GM18517 (cell line): ENCODE measurements around the gene RNH1.

ENCODE experiments used
- ATAC-seq: cut with Tn5 transposase; IDR thresholded peaks from one replicate; pipeline ENCODE4 v1.9.1; 2021; ENCODE audit warnings: mild to moderate bottlenecking, moderate library complexity; ENCODE audit not compliant: unreplicated experiment

Gene RNH1

DNA sequence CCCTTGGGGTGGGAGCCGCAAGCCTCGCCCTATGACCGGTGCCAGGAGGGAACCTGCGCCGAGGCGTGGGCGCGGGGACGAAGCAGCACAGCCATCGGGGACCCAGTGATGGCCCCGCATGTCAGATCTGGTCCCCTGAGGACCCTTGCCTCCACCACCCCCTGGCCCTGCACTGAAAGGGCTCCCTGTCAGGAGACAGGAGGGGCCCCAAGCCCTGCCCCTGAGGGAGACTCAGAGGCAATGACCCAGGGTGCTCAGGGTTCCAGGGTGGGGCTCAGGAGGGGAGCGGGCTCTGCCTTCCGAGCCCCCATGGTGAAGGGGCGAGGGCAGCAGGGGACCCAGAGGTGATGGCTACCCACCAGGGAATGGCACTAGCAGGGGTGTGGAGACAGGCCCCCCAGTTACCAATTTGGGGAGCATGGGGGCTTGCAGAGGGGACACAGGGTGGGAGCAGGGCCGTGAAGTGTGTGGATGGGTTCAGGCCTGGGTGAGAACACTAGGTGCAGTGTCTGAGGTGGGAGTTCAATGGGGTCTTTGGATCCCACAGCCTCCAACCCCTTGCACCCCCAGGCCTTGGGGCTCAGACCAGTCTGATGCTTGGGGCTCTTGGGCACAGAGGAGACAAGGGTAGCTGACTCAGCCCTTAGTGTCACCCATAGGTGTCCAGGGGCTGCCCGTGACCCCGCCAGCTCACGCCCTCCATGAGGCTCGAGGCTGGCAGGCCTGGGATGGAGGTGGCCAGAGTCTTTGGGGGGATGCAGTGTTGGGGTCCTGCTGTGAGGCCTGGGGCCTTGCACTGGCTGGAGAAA lies 30.8 kb upstream of the RNH1 start:
- no peak for ATAC-seq

DNA sequence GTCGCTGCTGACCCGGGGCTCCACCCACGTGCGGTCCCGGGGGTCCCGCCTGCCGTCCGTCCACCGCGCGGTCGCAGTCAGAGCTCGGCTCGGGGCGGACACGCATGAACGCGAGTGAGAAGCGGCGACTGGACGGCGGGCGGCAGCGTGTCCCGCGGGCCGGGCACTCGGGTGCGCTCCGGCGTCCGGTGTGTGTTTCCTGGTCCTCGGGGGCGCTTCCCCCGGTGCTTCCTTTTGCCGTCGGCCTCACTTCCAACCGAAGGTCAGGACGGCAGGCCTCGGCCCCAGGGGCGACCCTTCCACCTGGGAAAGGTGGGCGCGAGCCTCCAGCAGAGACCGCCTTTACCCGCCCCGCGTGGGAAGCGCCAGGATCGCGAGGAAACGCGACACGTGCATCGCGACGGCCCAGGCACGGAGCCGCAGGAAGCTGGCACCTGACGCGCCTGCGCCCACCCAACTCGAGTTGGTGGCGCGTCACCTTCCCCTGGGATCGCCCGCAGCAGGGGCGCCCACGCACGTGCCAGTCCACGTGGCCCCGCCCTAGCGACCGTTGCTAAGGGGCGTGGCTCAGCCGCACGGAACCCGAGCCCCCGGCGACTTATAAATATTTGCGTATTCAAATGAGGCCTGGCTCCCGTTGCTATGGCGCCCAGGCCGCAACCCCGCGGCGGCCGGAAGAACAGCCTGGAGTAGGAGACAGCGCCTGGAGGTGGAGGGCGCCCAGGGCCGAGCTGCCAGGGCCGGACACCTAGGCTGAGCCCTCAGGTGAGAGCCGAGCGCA lies 30.0 kb upstream of the RNH1 start, which contains the start of gene LRRC56:
Gene LRRC56, plus strand, starts transcription at position 687 of the 781 bp plus-strand sequence. CDS start 3,158 bp downstream, outside the sequence.
- peak; percentile 58 for ATAC-seq

DNA sequence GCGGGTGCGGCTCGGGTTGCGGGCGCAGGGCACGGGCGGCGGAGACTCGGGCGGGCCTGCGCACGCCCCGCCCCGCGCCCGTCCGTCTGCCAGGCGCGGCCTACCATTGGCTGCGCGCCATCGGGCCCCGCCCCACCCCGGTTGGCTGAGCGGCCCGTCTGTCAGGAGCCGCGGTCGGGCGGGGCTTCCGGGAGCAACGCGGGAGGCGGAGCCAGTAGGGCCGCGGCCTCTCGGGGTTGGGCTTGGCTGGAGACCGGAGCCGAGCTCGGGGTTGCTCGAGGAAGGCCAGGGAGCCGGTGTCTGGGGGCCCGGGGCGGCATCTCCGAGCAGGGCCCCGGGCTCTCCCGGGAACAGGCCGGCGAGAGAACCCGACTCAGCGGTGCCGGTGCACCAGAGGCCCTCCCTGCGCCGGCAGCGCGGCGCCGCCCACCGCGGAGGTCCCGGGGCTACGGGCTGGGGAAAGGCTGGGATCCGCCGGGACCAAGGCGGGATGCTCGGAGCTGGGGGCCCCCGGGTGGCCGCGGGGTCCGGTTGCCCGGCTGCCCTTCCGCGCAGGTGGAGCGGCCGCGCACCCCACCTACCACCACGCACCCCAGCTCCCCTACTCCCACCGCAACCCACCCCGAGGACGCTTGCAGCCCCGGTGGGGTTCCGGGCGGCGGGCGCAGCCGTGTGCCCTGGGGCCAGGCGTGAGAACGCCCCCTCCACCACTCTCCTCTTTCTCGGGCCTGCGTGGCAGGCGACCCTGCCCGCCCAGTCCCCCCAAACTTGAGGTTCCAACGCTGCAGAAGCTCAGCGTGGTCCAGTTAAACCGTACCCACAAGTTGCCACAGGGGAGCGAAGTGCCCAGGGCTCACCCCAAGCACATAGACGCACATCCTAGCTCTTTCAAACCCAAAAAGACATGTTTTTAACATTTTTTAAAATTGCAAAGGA lies 28.7 kb upstream of the RNH1 start, which contains the start of gene HRAS:
Gene HRAS, minus strand, starts transcription at position 58 of the 936 bp plus-strand sequence.
- ATAC-seq: peak; percentile 53

DNA sequence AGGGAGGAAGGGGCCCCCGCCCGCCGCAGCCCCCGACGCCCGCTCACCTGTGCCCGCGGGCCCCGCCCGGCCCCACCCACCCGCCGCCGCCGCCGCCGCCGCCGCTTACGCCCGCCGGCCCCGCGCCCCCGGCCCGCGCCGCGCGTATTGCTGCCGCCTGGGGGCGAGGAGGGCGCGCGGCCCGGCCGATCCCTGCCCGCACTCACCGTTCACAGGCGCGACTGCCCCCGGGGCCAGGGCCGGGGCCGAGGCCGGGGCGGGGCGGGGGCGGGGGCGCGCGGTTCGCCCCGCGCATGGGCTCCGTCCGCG lies 28.1 kb upstream of the RNH1 start:
- ATAC-seq: peak; percentile 1

DNA sequence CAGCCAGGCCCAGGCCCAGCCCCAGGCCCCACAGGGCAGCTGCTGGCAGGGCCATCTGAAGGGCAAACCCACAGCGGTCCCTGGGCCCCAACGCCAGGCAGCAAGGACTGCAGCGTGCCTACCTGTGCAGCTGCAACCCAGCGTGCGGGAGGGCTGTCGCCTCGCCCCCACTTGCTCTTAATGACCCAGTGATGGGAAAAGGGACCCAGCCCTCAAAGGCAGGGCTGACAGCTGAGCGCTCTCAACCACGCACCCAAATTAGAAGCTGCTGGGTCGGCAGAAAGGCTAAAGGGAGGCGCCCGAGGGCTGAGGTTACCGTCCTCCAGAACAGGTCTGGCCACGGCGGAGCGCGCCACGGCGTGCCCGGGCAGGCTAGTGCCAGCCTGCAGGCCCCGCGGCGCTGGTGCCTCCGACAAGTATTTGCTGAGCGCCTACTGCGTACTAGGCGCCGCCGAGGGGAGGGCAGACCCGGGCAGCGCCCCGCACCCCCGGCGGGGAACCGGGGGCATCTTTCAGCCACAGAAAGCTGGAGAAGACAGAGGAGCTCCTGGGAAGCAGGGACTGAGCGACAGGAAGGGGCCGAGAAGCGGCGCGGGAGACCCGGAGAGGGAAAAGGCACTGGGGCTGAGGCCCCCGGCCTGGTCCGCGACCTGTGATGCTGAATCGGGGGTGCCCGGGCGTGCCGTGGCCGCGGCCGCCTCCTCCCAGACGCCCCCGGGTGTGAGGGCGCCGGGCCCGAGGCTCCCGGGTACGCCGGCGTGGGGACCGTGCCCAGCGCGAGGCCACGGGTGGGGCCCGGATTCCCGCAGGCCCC lies 27.6 kb upstream of the RNH1 start:
- no peak for ATAC-seq

DNA sequence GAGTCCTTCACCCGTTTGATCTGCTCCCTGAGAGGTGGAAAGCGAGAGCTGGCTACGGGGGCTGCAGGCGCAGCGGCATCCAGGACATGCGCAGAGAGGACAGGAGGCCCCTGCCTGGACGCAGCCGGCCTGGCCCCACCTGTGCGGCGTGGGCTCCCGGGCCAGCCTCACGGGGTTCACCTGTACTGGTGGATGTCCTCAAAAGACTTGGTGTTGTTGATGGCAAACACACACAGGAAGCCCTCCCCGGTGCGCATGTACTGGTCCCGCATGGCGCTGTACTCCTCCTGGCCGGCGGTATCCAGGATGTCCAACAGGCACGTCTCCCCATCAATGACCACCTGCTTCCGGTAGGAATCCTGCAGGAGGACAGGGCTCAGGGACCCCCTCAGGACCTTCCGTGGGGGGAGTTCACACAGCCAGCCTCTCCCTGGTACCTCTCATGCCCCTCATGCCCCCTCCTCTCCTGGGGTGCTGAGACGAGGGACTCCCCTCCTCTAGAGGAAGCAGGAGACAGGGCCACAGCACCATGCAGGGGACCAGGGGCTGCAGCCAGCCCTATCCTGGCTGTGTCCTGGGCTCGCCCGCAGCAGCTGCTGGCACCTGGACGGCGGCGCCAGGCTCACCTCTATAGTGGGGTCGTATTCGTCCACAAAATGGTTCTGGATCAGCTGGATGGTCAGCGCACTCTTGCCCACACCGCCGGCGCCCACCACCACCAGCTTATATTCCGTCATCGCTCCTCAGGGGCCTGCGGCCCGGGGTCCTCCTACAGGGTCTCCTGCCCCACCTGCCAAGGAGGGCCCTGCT lies 26.7 kb upstream of the RNH1 start:
- no peak for ATAC-seq

DNA sequence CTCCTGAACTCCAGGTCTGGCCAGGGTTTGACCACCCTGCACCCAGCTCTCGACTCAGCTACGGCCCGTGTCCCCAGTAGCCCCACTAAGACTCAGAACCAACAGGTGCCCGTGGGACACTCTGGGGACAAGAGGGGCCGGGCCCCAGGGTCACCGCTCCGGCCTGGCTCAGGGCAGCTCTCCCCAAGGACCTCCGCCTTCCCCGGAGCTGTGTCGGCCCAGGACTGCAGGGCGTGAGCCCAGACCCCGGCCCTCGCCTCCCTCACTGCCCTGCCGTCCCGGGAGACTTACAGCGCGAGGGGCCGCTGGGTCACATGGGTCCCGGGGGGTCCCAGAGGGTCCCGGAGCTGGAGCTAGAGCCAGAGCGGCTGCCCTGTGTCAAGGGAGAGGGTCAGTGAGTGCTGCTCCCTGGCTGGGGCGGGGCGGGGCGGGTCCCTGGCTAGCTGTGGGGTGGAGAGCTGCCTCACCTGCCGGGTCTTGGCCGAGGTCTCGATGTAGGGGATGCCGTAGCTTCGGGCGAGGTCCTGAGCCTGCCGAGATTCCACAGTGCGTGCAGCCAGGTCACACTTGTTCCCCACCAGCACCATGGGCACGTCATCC lies 26.0 kb upstream of the RNH1 start:
- no peak for ATAC-seq

- ATAC-seq: no peak
Observed at GRCh38 chr11:532527-532985, 25.5 kb upstream of the RNH1 start.

GRCh38 chr11:531919-532526 lies 25.0 kb upstream of the RNH1 start:
- no peak for ATAC-seq

DNA sequence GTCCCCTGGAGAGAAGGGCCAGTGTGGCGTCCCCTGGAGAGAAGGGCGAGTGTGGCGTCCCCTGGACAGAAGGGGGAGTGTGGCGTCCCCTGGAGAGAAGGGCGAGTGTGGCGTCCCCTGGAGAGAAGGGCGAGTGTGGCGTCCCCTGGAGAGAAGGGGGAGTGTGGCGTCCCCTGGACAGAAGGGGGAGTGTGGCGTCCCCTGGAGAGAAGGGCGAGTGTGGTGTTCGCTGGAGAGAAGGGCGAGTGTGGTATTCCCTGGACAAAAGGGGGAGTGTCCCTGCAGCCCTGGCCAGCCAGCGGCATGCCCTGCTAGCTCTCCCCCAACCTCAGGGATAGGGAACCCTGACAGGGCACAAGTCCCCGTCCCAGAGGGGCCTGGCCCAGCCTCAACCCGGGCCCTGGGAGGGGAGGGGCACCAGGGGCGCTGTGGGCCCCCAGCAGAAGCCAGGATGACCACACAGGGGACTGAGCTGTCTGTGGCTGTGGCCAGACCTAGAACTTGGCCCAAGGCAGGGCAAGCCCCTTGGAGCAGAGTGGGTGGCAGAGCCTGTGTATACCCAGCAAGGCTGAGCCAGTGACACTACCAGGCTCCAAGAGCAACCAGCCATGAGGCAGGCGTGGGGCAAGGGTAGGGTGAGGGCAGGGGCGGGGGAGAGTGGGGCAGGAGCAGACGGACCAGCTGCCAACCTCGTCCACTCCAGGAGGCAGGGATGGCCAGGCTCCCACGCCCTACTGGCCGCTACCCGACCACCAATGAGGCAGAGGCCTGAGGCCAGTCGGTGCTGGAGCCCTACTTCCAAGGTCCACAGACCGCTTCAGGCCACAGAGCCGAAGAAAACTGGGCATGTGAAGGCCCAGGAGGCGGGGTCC lies 24.2 kb upstream of the RNH1 start:
- no peak for ATAC-seq

GRCh38 chr11:529728-530411 lies 22.8 kb upstream of the RNH1 start:
- no peak for ATAC-seq

GRCh38 chr11:528815-529727 lies 22.0 kb upstream of the RNH1 start:
- ATAC-seq: no peak

GRCh38 chr11:528166-528814 lies 21.2 kb upstream of the RNH1 start:
- no peak for ATAC-seq

GRCh38 chr11:526192-526591 lies 19.1 kb upstream of the RNH1 start:
- ATAC-seq: no peak

DNA sequence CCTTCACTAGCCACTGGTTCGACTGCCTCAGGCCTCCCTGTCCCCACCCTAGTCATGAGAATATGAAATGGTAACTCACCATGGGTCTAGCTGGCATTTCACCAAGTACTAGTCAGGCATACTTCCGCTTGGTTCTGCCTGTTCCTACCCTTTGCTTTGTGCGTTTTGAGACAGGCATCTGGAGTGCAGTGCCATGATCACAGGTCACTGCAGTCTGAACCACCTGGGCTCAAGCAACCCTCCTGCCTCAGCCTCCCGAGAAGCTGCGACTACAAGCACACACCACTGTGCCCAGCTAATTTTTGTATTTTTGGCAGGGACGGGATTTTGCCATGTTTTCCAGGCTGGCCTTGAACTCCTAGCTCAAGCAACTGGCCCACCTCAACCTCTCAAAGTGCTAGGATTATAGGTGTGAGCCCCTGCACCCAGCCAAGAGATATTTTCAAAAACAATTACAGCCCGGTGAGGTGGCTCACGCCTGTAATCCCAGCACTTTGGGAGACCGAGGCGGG lies 14.2 kb upstream of the RNH1 start:
- ATAC-seq: no peak
